GM18870 (cell line): ENCODE data around the gene WASF1.
"Not testable (repeated sequence)": the region's sequence is repeated elsewhere in the genome, so short reads cannot be mapped to it uniquely, and the experiment has no call there.

ENCODE experiments used
- ATAC-seq: cut with Tn5 transposase; IDR thresholded peaks from one replicate; pipeline ENCODE4 v1.9.1; 2021; ENCODE audit warnings: moderate library complexity; ENCODE audit not compliant: unreplicated experiment

The WASF1 gene

GRCh38 chr6:110095101-110095500 is 84.4 kb downstream of the WASF1 start:
- no peak for ATAC-seq

GRCh38 chr6:110093981-110094380 is 85.5 kb downstream of the WASF1 start:
- no peak for ATAC-seq

- ATAC-seq = no peak
Measured at GRCh38 chr6:110090876-110091275, 88.6 kb downstream of the WASF1 start.

- no peak for ATAC-seq
Measured at GRCh38 chr6:110089323-110089722, 90.1 kb downstream of the WASF1 start.

- ATAC-seq = no peak
Measured at GRCh38 chr6:110085285-110085684, 94.2 kb downstream of the WASF1 start.

GRCh38 chr6:110083875-110084585 is 95.4 kb downstream of the WASF1 start:
- ATAC-seq = no peak

GRCh38 chr6:110075406-110075805 is 104.1 kb downstream of the WASF1 start:
- ATAC-seq = no peak

- not testable (repeated sequence) for ATAC-seq
Measured at GRCh38 chr6:110073474-110073873, 106.0 kb downstream of the WASF1 start.

GRCh38 chr6:110068592-110068967 is 110.9 kb downstream of the WASF1 start:
- no peak for ATAC-seq

- no peak for ATAC-seq
Measured at GRCh38 chr6:110067837-110068591, 111.5 kb downstream of the WASF1 start.

GRCh38 chr6:110064744-110065524 is 114.5 kb downstream of the WASF1 start:
- no peak for ATAC-seq

- no peak for ATAC-seq
Measured at GRCh38 chr6:110063594-110064263, 115.7 kb downstream of the WASF1 start.

GRCh38 chr6:110055387-110055735 is 124.1 kb downstream of the WASF1 start:
- no peak for ATAC-seq

- ATAC-seq = no peak
Measured at GRCh38 chr6:110054664-110055386, 124.6 kb downstream of the WASF1 start.

- ATAC-seq = no peak
Measured at GRCh38 chr6:110053395-110054240, 125.9 kb downstream of the WASF1 start.

GRCh38 chr6:110050440-110050813 is 129.0 kb downstream of the WASF1 start:
- ATAC-seq = no peak
